GM18519 (cell line): ENCODE results near the gene TMC1.

Experiments used
- ATAC-seq: cut with Tn5 transposase; IDR thresholded peaks from one replicate; pipeline ENCODE4 v1.9.1; 2021; ENCODE audit warnings: mild to moderate bottlenecking, moderate library complexity; ENCODE audit not compliant: unreplicated experiment, low FRiP score

TMC1 gene

DNA sequence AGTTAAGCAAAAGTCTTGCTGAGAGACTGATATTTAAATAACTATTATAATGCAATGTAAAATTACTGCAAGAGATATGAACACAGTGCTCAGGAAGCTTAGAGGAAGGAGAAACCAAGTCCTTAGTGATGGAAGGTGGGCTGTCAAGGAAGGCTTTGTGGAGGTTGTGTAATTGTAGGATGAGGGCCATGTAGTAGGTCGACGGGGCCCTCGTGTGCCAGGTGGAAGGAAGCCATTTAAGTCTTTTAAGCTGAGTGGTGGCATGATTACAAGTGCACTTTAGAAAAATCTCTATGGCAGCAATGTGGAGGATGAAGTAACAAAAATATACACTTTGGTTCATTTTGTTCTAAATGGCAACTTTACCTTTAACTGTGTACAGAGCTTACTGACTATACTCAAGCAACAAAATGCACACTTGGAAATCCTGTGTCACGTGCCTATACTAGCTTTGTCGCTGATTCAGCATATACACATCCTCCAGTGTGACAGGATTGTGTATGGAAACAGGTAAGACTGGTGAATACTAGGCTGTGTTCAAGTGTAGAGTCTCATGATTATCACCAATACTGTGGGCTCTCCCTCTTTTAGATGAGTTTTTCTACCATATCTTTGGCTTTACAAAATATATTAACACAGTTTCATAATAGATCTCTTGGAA lies 78.6 kb downstream of the TMC1 start:
- ATAC-seq = no peak

DNA sequence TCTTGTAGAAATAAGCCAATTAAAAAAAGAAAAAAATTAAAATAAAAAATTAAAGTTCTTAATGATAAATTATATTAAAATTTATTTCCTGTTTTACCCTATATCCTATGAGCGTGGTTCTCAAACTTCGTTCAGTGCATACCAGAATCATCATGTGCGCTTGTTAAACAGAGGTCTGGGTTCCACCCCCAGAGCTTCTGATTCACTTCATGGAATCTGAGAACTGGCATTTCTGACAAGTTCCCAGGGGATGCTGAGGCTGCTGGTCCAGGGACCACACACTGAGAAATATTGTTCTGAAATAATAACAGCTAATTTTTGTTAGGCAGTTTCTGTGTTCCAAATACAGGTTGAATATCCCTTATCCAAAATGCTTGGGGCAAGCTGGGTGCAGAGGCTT lies 79.3 kb downstream of the TMC1 start:
- ATAC-seq = no peak

DNA sequence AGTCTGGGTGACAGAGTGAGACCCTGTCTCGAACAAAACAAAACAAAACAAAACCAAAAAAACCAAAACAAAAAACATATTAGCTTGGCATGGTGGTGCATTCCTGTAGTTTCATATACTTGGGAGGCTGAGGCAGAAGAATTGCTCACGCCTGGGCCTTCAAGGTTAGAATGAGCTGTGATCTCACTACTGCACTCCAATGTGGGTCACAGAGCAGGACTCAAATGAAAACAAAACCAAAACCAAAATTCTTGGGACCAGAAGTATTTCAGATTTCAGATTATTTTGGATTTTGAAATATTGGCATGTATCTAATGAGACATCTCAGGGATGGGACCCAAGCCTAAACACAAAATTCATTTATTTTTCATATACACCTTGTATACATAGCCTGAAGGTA lies 80.2 kb downstream of the TMC1 start:
- ATAC-seq = no peak

GRCh38 chr9:72612449-72612848 lies 91.0 kb downstream of the TMC1 start:
- ATAC-seq = no peak

- ATAC-seq = no peak
Measured at GRCh38 chr9:72614067-72614466, 92.7 kb downstream of the TMC1 start.

DNA sequence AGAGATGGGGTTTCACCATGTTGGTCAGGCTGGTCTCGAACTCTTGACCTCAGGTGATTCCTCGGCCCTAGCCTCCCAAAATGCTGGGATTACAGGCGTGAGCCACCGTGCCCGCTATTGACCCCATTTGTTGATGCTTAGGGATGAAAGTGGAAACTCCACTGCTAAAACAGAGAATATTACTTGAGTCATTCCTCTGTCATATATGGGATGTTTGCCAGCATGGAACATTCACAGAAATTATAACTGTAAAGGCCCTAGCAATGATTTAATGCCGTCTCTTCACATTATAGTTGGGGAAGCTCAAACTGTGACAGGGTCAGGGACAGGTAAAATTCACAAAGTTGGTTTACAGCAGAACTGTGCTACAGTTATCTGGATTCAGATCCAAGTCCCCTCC lies 94.5 kb downstream of the TMC1 start:
- no peak for ATAC-seq

GRCh38 chr9:72618811-72619210 lies 97.4 kb downstream of the TMC1 start:
- no peak for ATAC-seq

DNA sequence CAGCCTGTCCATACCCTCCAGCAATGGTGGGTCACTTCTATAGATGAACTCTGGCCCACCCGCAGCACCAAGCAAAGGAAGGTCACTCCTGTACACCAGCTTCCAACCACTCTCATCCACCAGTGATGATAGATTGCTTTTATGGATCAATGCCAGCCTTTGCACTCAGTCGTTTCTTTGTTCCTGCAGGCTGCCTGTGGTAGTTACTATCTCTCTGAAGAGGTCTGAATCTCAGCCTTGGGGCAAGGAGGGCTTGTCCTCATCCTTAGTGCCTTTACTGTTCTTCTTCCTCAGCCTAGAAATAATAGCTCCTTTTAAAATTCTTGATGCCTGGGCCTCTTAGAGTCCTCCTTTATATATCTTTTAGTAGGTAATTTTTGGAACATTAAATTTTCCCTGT lies 100.8 kb downstream of the TMC1 start:
- no peak for ATAC-seq

GRCh38 chr9:72623156-72623555 lies 101.7 kb downstream of the TMC1 start:
- ATAC-seq = no peak

DNA sequence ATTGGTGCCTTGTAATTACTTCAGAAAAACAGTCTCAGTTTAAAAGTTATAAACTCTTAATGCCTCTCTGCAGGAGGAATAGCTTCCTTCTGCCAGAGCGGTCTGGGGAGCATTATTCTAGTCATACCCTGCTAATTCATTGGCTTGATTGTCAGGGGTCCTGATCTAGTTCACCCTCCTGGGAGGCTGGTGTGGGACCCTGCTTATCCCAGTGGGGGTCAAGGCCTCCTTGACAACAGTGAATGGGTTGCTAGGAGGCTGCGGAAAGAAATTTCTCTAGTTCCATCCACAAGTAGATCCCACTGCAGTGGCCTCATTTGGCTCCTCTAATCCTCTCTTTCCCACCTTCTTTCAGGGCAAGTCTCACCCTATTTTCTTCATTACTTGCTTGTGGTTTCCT lies 105.7 kb downstream of the TMC1 start:
- no peak for ATAC-seq

DNA sequence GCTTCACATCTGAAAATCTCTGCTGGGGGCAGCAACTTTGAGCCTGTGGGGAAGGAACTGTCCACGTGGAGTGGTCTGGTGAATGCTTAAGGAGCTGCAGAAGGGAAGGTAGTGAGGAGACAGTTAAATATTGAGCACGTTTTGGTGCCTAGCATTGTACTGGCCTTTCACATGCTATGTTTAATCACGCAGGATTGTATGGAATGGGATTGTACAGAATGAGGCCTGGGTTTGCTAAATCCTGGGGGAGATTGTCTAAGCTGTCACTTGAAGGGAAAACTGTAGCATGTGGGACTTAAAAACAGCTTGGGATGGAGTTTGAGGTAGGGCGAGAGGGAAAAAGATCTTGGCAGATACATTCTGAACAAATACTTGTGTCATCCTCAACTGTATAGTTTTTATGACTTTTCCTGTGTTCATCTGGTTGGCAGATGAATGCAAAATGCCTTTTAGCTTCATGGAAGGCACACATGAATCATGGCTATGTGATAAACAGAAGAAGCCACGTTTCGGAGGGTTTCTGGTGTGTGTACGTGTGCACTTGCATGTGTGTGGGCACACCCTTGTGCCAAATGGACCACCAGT lies 106.6 kb downstream of the TMC1 start:
- no peak for ATAC-seq

DNA sequence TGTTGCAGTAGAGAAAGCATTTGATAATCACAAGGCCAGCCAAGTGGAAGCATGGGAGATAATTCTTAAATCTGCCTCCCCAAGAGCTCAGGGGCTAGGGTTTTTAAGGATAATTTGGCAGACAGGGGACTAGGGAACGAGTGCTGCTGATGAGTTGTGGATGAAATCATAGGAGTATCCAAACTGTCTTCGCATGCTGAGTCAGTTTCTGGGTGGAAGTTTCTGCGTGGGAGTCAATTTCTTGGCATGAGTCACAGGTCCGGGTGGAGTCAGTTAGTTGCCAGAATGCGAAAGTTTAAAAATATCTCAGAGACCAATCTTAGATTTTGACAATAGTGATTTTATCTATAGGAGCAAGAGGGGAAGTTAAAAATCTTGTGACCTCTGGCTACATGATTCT lies 112.6 kb downstream of the TMC1 start:
- ATAC-seq = peak; percentile 39

- peak; percentile 97 for ATAC-seq
Measured at GRCh38 chr9:72635197-72635596, 113.8 kb downstream of the TMC1 start.

GRCh38 chr9:72636621-72637020 lies 115.2 kb downstream of the TMC1 start:
- ATAC-seq = no peak

DNA sequence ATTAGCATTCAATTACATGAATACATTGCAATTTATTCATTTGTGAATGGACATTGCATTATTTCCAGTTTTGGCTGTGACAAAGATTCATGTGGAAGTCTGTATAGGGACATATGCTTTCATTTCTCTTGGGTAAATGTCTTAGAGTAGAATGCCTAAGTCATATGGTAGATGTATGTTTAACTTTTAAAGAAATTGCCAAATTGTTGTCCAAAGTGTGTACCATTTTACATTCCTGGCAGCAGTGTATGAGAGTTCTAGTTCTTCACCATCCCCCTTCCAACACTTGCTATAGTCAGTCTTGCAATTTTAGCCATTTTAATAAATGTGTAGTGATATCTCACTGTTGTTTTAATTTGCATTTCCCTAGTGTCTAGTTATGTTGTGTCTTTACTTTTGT lies 122.2 kb downstream of the TMC1 start:
- ATAC-seq = no peak

- ATAC-seq = no peak
Measured at GRCh38 chr9:72646061-72646460, 124.7 kb downstream of the TMC1 start.

GRCh38 chr9:72648324-72649126 lies 127.1 kb downstream of the TMC1 start:
- ATAC-seq = no peak

DNA sequence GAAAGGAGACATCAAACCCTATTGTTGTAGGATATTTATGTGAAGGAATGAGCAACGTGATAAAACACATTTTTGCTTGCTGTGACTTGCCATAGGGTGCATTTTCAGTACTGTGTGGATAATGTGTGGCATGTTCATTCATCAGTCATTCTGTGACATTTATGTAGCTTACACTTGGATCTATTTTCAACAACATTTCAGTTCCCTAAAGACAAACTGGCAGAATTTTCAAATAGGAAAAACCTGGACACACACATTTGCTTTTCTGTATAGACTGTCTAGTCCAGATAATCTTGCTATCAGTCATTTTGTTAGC lies 127.7 kb downstream of the TMC1 start:
- ATAC-seq = no peak

GRCh38 chr9:72650206-72650605 lies 128.8 kb downstream of the TMC1 start:
- no peak for ATAC-seq

DNA sequence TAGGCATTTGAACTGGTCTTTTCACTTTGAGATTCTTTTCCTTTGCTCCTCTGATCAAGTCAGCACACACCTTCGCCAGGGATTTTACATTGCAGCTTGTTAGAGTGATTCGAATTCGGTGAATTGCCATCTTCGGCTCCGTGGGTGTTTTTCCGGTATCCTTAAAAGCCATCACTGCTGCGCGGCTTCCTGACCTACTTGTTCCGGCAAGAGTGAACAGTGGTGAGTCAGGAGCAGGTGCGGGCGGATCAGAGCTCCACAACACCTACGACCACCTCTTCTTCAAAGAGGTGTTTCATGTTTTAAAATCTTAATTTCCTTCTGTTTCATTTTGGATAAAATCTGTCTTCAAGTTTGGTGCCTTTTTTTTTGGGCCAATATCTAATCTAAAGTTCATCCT lies 134.6 kb downstream of the TMC1 start:
- no peak for ATAC-seq

- ATAC-seq = no peak
Measured at GRCh38 chr9:72657023-72657422, 135.6 kb downstream of the TMC1 start.

- ATAC-seq = no peak
Measured at GRCh38 chr9:72658703-72659102, 137.3 kb downstream of the TMC1 start.
